Mesenchymal stem cell (in vitro differentiated cells and primary cell): ENCODE results near the gene MVD.

Source experiments
- DNase-seq: peaks from one replicate; pipeline ENCODE4 v3.0.0-alpha.2; 2013
- H2AFZ ChIP-seq: one replicate; pipeline ENCODE4 v1.6.1; 2013; ENCODE audit warnings: low read depth, mild to moderate bottlenecking, control low read depth, inconsistent platforms, low read length, moderate library complexity
- H2AK5ac ChIP-seq: 2 replicates; pipeline ENCODE4 v1.6.1; 2013; ENCODE audit warnings: low read length, moderate library complexity, mild to moderate bottlenecking, inconsistent platforms; ENCODE audit not compliant: severe bottlenecking
- H2BK120ac ChIP-seq: one replicate; pipeline ENCODE4 v1.6.1; 2013; ENCODE audit warnings: low read depth, mild to moderate bottlenecking, inconsistent platforms, low read length, moderate library complexity
- H2BK12ac ChIP-seq, 2 experiments: one replicate each; pipeline ENCODE4 v1.6.1; 2013; ENCODE audit warnings: inconsistent platforms in 2 of 2, low read length in 2 of 2, mild to moderate bottlenecking in 2 of 2, moderate library complexity in 2 of 2, control low read depth in 1 of 2
- H2BK15ac ChIP-seq: one replicate; pipeline ENCODE4 v1.6.1; 2013; ENCODE audit warnings: mild to moderate bottlenecking, low read depth, inconsistent platforms; ENCODE audit not compliant: poor library complexity, severe bottlenecking
- H2BK5ac ChIP-seq: 2 replicates; pipeline ENCODE4 v1.6.1; 2013; ENCODE audit warnings: low read depth, mild to moderate bottlenecking, low read length, control low read depth, inconsistent platforms; ENCODE audit not compliant: poor library complexity, severe bottlenecking
- H3K14ac ChIP-seq, 2 experiments: one replicate each; pipeline ENCODE4 v1.6.1; 2013; ENCODE audit warnings: inconsistent platforms in 2 of 2, low read length in 2 of 2, control low read depth in 1 of 2, mild to moderate bottlenecking in 1 of 2, moderate library complexity in 1 of 2
- H3K18ac ChIP-seq, 2 experiments: one replicate each; pipeline ENCODE4 v1.6.1; 2013; ENCODE audit warnings: inconsistent platforms in 2 of 2, low read length in 2 of 2, control low read depth in 1 of 2, low read depth in 1 of 2, mild to moderate bottlenecking in 1 of 2
- H3K23ac ChIP-seq, 2 experiments: one replicate each; pipeline ENCODE4 v1.6.1; 2013; ENCODE audit warnings: inconsistent platforms in 2 of 2, low read length in 2 of 2, mild to moderate bottlenecking in 2 of 2, moderate library complexity in 2 of 2, control low read depth in 1 of 2
- H3K27ac ChIP-seq: 2 replicates; pipeline ENCODE4 v1.5.1; 2013; ENCODE audit warnings: mild to moderate bottlenecking, moderate library complexity, low read length, control low read depth, inconsistent platforms; ENCODE audit not compliant: poor library complexity, severe bottlenecking
- H3K27me3 ChIP-seq, 2 experiments: 2 replicates each; pipeline versions ENCODE4 v1.6.1 to v1.7.0; 2013; ENCODE audit warnings: low read length in 2 of 2, mild to moderate bottlenecking in 2 of 2, moderate library complexity in 2 of 2, control low read depth in 1 of 2, inconsistent platforms in 1 of 2; ENCODE audit not compliant: control insufficient read depth in 1 of 2, insufficient read depth in 1 of 2
- H3K36me3 ChIP-seq, 2 experiments: 2 replicates each; pipeline versions ENCODE4 v1.6.1 to v1.7.0; 2013; ENCODE audit warnings: low read length in 2 of 2, control low read depth in 1 of 2, inconsistent platforms in 1 of 2, low read depth in 1 of 2, mild to moderate bottlenecking in 1 of 2; ENCODE audit not compliant: insufficient read depth in 2 of 2, control insufficient read depth in 1 of 2
- H3K4ac ChIP-seq, 2 experiments: one replicate each; pipeline ENCODE4 v1.6.1; 2013; ENCODE audit warnings: inconsistent platforms in 2 of 2, low read length in 2 of 2, mild to moderate bottlenecking in 2 of 2, moderate library complexity in 2 of 2, control low read depth in 1 of 2, low read depth in 1 of 2
- H3K4me1 ChIP-seq: 2 replicates; pipeline ENCODE4 v1.6.1; 2013; ENCODE audit warnings: low read depth, low read length, control low read depth; ENCODE audit not compliant: control insufficient read depth, insufficient read depth
- H3K4me2 ChIP-seq: 2 replicates; pipeline ENCODE4 v1.6.1; 2013; ENCODE audit warnings: low read length, mild to moderate bottlenecking, inconsistent platforms; ENCODE audit not compliant: poor library complexity, severe bottlenecking
- H3K4me3 ChIP-seq, 2 experiments: 2 replicates each; pipeline versions ENCODE4 v1.5.1 to v1.7.0; 2013; ENCODE audit warnings: low read length in 2 of 2, mild to moderate bottlenecking in 2 of 2, control low read depth in 1 of 2, low read depth in 1 of 2; ENCODE audit not compliant: insufficient read depth in 1 of 2
- H3K79me1 ChIP-seq: replicated peaks from 2 replicates; pipeline ENCODE4 v1.6.1; 2013; ENCODE audit warnings: mild to moderate bottlenecking, control low read depth, low read length, inconsistent platforms; ENCODE audit not compliant: poor library complexity, severe bottlenecking
- H3K9ac ChIP-seq: 2 replicates; pipeline ENCODE4 v1.7.0; 2013; ENCODE audit warnings: mild to moderate bottlenecking, low read length, moderate library complexity
- H3K9me3 ChIP-seq: 2 replicates; pipeline ENCODE4 v1.7.0; 2013; ENCODE audit warnings: mild to moderate bottlenecking, low read length; ENCODE audit not compliant: control insufficient read depth
- H4K8ac ChIP-seq: one replicate; pipeline ENCODE4 v1.6.1; 2013; ENCODE audit warnings: inconsistent platforms, mild to moderate bottlenecking, low read length, moderate library complexity
- H4K91ac ChIP-seq: one replicate; pipeline ENCODE4 v1.6.1; 2013; ENCODE audit warnings: mild to moderate bottlenecking, low read length, inconsistent platforms
- WGBS: methylation state at CpG from one replicate; pipeline ENCODE4 v1.1.7; 2013; ENCODE audit warnings: mixed read lengths; 5-methylcytosine and 5-hydroxymethylcytosine counted together

The MVD gene

GRCh38 chr16:88681709-88682451 is 19.0 kb upstream of the MVD start:
- H3K23ac ChIP-seq = no peak overlapping the region
- peaks cover 48 to 62% of the 10 kb centered on the region in 2 experiments for H3K27me3 ChIP-seq
- H4K91ac ChIP-seq = no peak overlapping the region
- no peak overlapping the region for H2AFZ ChIP-seq
- H2BK120ac ChIP-seq = no peak overlapping the region
- H3K9me3 ChIP-seq = no peaks in the 10 kb centered on the region
- WGBS = 85% methylated on average over 21 of the region's 21 CpGs
- no peak overlapping the region for H2BK15ac ChIP-seq
- H2AK5ac ChIP-seq = no peak overlapping the region
- H3K18ac ChIP-seq = no peak overlapping the region
- peaks cover 28% of the 10 kb centered on the region for H3K4me1 ChIP-seq
- no peak overlapping the region for H3K4ac ChIP-seq
- H3K36me3 ChIP-seq = peaks cover 0 to 5% of the 10 kb centered on the region in 2 experiments
- no peak overlapping the region for H3K27ac ChIP-seq
- no peak overlapping the region for H2BK5ac ChIP-seq
- H3K79me1 ChIP-seq = no peaks in the 10 kb centered on the region
- H3K4me2 ChIP-seq = no peak overlapping the region
- no peak overlapping the region for H3K14ac ChIP-seq
- DNase-seq = no peak
- H3K4me3 ChIP-seq = no peak overlapping the region
- no peak overlapping the region for H2BK12ac ChIP-seq
- H4K8ac ChIP-seq = peak overlapping the region; percentile 63
- H3K9ac ChIP-seq = no peak overlapping the region

- no peaks in the 10 kb centered on the region for H3K9me3 ChIP-seq
- no peak overlapping the region for H3K14ac ChIP-seq
- H3K79me1 ChIP-seq = no peaks in the 10 kb centered on the region
- no peak overlapping the region for H3K4me2 ChIP-seq
- peaks cover 45 to 67% of the 10 kb centered on the region in 2 experiments for H3K27me3 ChIP-seq
- H3K4ac ChIP-seq = no peak overlapping the region
- peaks cover 3 to 9% of the 10 kb centered on the region in 2 experiments for H3K36me3 ChIP-seq
- 79% methylated on average over 31 of the region's 31 CpGs for WGBS
- DNase-seq = no peak
- no peak overlapping the region for H4K91ac ChIP-seq
- H2BK5ac ChIP-seq = no peak overlapping the region
- no peak overlapping the region for H3K27ac ChIP-seq
- H2BK15ac ChIP-seq = no peak overlapping the region
- H3K23ac ChIP-seq = no peak overlapping the region
- no peak overlapping the region for H2AFZ ChIP-seq
- no peak overlapping the region for H2AK5ac ChIP-seq
- H3K18ac ChIP-seq = no peak overlapping the region
- peaks cover 21% of the 10 kb centered on the region for H3K4me1 ChIP-seq
- no peak overlapping the region for H4K8ac ChIP-seq
- no peak overlapping the region for H3K4me3 ChIP-seq
- no peak overlapping the region for H3K9ac ChIP-seq
- no peak overlapping the region for H2BK120ac ChIP-seq
- no peak overlapping the region for H2BK12ac ChIP-seq
Observed at GRCh38 chr16:88681084-88681680, 18.3 kb upstream of the MVD start.

- peaks cover 15% of the 10 kb centered on the region for H3K4me1 ChIP-seq
- H3K4me2 ChIP-seq = no peak overlapping the region
- no peak overlapping the region for H2AFZ ChIP-seq
- H3K79me1 ChIP-seq = no peaks in the 10 kb centered on the region
- no peak overlapping the region for H3K27ac ChIP-seq
- H3K23ac ChIP-seq = no peak overlapping the region
- no peak overlapping the region for H4K91ac ChIP-seq
- H2BK15ac ChIP-seq = no peak overlapping the region
- H3K18ac ChIP-seq = no peak overlapping the region
- no peak overlapping the region for H3K14ac ChIP-seq
- H2BK5ac ChIP-seq = no peak overlapping the region
- peaks cover 3 to 12% of the 10 kb centered on the region in 2 experiments for H3K36me3 ChIP-seq
- H3K4me3 ChIP-seq = no peak overlapping the region
- H4K8ac ChIP-seq = no peak overlapping the region
- no peak overlapping the region for H3K4ac ChIP-seq
- no peak overlapping the region for H2BK12ac ChIP-seq
- H2AK5ac ChIP-seq = no peak overlapping the region
- no peaks in the 10 kb centered on the region for H3K9me3 ChIP-seq
- 96% methylated on average over 3 of the region's 5 CpGs for WGBS
- DNase-seq = no peak
- H3K9ac ChIP-seq = no peak overlapping the region
- H2BK120ac ChIP-seq = no peak overlapping the region
- peaks cover 39 to 64% of the 10 kb centered on the region in 2 experiments for H3K27me3 ChIP-seq
Observed at GRCh38 chr16:88680554-88681083, 17.7 kb upstream of the MVD start.

GRCh38 chr16:88678224-88678979 is 15.5 kb upstream of the MVD start:
- Histone ChIP-seq H3K4me1 (peaks cover 8% of the 10 kb centered on the region), H3K18ac (no peak overlapping the region), H3K27me3 (peaks cover 20 to 48% of the 10 kb centered on the region in 2 experiments), H3K23ac (no peak overlapping the region), H2BK12ac (no peak overlapping the region), H2BK120ac (no peak overlapping the region), H2AK5ac (no peak overlapping the region), H4K8ac (no peak overlapping the region), H3K9me3 (no peaks in the 10 kb centered on the region), H3K4me3 (no peak overlapping the region), H3K4ac (no peak overlapping the region), H3K27ac (no peak overlapping the region), H3K9ac (no peak overlapping the region), H3K14ac (no peak overlapping the region), H3K79me1 (no peaks in the 10 kb centered on the region), H2BK5ac (no peak overlapping the region), H3K36me3 (peaks cover 17 to 19% of the 10 kb centered on the region in 2 experiments), H2AFZ (no peak overlapping the region), H4K91ac (no peak overlapping the region), H3K4me2 (no peak overlapping the region), H2BK15ac (no peak overlapping the region)
- DNase-seq = no peak
- 91% methylated on average over 32 of the region's 32 CpGs for WGBS
